Measurements from ENCODE around the gene FGFR3.
"Not testable (repeated sequence)": the region's sequence is repeated elsewhere in the genome, so short reads cannot be mapped to it uniquely, and the experiment has no call there.

FGFR3 gene

GRCh38 chr4:1843852-1844251 is 50.8 kb downstream of the FGFR3 start:
- no peak for DNase-seq

DNA sequence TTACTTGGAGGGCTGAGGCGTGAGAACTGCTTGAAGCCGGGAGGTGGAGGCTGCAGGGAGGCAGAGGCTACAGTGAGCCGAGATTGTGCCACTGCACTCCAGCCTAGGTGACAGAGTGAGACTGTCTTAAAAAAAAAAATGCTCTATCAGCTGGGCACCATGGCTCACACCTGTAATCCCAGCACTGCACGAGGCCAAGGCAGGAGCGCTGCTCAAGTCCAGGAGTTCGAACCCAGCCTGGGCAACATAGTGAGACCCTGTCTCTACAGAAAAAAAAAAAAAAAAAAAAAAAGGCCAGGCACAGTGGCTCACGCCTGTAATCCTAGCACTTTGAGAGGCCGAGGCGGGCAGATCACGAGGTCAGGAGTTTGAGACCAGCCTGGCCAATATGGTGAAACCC is 51.5 kb downstream of the FGFR3 start:
- DNase-seq = not testable (repeated sequence)

DNA sequence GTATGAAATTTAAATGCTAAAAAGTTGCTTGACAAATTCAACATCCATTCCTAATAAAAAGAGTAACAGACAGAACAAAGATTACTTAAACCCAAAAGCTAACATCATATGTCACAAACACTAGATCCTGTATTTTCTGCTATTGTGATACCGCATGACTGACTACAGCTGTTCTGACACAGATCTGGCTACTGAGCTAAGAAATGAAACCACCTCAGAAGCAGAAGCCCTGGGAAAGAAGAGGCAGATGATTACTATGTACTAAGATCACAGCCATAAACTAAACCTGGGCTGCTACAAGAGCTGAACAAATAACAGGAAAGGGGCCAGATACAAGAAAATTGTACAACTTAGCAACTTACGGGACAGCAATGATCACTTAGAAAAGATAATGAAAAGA is 53.5 kb downstream of the FGFR3 start:
- no peak for DNase-seq

DNA sequence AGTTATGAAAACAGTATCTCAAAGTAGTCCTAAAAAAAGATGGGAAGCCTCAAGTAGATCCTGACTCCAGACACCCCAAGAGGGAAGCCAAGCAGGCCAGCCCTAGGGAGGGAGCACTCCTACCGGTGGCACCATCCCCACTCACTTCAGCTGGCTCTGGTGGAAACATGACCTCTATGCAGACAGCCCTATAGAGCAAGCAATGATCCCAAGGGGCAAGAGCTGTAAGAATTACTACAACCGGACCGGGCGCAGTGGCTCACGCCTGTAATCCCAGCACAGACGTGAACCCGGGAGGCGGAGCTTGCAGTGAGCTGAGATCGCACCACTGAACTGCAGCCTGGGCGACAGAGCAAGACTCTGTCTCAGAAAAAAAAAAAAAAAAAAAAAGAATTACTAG is 57.2 kb downstream of the FGFR3 start:
- no peak for DNase-seq

- DNase-seq = no peak
These were observed 58.1 kb downstream of the FGFR3 start for GRCh38 chr4:1851160-1851559.

DNA sequence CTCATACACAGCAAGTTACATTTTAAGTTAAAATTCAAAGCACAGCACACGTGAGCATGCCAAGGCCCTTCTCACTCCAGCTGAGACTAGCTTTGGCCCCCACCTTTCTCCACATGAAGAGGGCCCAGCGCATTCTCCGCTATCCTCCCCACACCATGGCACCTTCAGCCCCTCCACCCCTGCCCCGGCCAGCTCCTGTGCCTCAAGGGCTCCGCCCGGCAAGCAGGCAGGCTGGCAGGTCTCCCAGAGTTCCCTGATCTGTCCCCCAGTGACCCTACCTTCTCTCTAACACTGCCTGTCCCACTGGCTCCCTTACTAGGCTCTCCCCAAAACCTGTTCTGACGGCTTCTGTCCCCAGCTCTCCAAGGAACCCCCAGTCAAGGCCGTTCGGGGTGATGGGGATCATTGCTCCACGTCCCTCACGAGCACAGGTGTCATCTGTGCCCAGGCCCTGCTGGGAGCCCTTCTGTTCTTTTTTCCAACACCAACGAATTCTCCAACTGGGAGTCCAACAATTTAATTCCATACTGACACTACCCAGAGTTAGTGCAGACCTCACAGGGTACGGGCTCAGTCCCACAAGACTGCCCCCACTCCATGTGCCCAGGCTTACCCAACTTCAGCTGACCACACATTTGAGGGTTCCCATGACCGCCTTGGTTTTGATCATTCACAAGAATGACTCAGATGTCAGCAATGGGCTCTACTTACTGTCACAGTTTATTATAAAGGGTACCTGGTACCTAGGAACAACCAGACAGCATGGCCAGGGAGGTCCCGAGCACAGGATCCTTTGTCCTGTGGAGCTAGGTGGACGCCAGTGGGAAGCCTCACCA is 58.7 kb downstream of the FGFR3 start:
- DNase-seq = no peak

DNA sequence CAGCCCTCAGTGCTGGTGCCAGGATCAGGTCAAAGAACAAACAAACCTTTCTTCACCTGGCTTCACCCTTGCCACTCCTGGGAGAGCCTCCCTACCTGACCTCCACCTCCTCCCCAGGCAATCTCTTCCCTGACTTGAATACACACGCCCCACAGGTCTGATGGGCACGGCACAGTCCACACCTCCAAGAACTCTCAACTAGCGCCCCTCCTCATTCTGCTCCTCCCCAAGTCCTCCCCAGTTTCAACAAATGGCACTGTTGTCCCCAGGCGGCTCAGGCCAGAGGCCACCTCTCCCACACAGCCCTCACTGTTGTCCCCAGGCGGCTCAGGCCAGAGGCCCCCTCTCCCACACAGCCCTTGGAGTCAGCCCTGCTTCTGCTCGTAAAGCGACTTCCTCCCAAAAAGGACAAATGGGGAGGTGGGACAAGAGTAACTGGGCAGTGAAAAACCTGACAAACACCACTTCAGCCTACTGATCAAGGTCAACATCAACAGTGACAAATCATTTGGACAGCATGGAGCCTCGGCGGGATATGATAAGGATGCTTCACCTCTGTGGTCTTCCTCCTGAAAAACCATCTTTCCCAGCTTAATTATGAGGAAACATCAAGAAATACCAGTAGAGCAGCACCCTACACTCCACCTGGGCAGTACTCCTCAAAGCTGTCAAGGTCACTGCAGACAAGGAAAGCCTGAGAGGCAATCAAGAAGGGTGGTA is 60.0 kb downstream of the FGFR3 start:
- no peak for DNase-seq

DNA sequence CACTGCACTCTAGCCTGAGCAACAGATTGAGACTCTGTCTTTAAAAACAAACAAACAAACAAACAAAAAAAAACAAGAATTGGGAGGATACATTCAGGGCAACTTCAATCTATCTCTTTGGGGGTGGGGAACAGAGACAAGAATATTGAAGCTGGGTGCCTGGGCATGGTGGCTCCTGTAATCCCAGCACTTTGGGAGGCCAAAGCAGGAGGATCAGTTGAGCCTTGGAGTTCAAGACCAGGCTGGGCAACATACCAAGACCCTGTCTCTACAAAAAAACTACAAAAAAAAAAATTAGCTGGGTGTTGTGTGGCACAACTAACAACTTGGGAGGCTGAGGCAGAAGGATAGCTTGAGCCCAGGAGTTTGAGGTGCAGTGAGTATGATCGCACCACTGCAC is 61.7 kb downstream of the FGFR3 start:
- DNase-seq = no peak

GRCh38 chr4:1855333-1856070 is 62.4 kb downstream of the FGFR3 start:
- peak in 1 of 2 donors; percentile 16 for DNase-seq

GRCh38 chr4:1856071-1856942 is 63.2 kb downstream of the FGFR3 start, which contains the start of gene LETM1:
LETM1 (minus strand) TSS chr4:1856156; CDS start chr4:1855950, 206 bp downstream.
- peak; percentile 86 to 91 for DNase-seq

DNA sequence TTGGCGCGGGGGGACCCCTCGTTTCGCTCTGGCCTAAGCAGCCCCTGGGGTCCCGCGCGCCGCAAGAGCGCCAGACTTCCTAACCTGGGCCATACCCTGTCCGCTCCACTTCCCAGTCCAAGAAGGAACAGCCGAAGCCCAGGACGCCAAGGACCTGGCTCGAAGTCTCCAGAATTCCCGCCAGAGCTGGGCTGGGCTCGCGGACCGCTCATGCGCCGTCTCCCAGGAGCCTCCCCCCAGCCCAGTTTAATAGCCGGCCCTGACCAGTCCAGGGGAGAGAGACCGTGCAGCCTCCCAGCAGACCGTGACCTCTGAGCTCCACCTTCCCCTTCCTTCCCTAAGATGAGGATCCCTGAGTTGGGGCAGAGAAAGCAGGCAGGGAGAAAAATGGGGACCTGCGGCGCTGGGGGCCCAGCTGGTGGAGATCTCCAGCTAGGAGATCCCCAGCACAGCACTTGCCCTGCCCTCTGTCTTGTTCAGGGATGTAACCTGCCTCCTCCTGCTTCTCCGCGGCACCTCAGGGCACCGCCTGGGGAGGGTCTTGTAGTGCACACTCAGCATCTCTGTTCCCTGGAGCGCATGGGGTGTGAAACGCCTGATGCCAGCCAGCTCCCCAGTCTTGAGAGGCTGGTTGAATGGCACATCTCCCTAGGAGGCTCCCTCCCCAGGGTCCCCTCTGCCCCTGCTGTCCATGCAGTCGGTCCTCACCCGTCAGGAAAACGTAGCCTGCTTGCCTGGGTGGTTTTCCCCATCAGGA is 64.0 kb downstream of the FGFR3 start:
- DNase-seq = no peak

- no peak for DNase-seq
These were observed 64.8 kb downstream of the FGFR3 start for GRCh38 chr4:1857931-1858330.

Measured in stimulated activated CD4-positive, alpha-beta T cell treated with anti-CD3 and anti-CD28 coated beads, Interleukin-2, amount 100 ng/mL, for 48 hours (primary cell).